Stimulated activated CD8-positive, alpha-beta memory T cell treated with anti-CD3 and anti-CD28 coated beads, Interleukin-4, amount 100 ng/mL, for 1 hour (primary cell): ENCODE measurements around the gene SETBP1.

Source experiments
- DNase-seq, 2 donors: peaks; one replicate each; pipeline ENCODE4 v3.0.0-alpha.2; 2020; ENCODE audit warnings: low read depth in 2 of 2, low spot score in 1 of 2

Gene SETBP1

GRCh38 chr18:44896846-44897245, 216.2 kb downstream of the SETBP1 start:
- no peak for DNase-seq

GRCh38 chr18:44897411-44897810, 216.7 kb downstream of the SETBP1 start:
- DNase-seq, result no peak

- DNase-seq, result no peak
These were observed 217.1 kb downstream of the SETBP1 start for GRCh38 chr18:44897816-44898215.

GRCh38 chr18:44898498-44898897, 217.8 kb downstream of the SETBP1 start:
- DNase-seq, result no peak

- DNase-seq, result no peak
These were observed 219.1 kb downstream of the SETBP1 start for GRCh38 chr18:44899832-44900231.

- no peak for DNase-seq
These were observed 219.9 kb downstream of the SETBP1 start for GRCh38 chr18:44900627-44901026.

GRCh38 chr18:44901283-44901682, 220.6 kb downstream of the SETBP1 start:
- no peak for DNase-seq

GRCh38 chr18:44903327-44903726, 222.6 kb downstream of the SETBP1 start:
- DNase-seq, result no peak

- DNase-seq, result no peak
These were observed 224.1 kb downstream of the SETBP1 start for GRCh38 chr18:44904768-44905167.

- no peak for DNase-seq
These were observed 228.6 kb downstream of the SETBP1 start for GRCh38 chr18:44909191-44909719.

- no peak for DNase-seq
These were observed 230.6 kb downstream of the SETBP1 start for GRCh38 chr18:44911260-44911659.

GRCh38 chr18:44911773-44912172, 231.1 kb downstream of the SETBP1 start:
- DNase-seq, result no peak

GRCh38 chr18:44912740-44913478, 232.2 kb downstream of the SETBP1 start:
- no peak for DNase-seq

- no peak for DNase-seq
These were observed 233.3 kb downstream of the SETBP1 start for GRCh38 chr18:44914028-44914427.

GRCh38 chr18:44915213-44915612, 234.5 kb downstream of the SETBP1 start:
- DNase-seq, result no peak

GRCh38 chr18:44915661-44916060, 235.0 kb downstream of the SETBP1 start:
- no peak for DNase-seq

- DNase-seq, result no peak
These were observed 235.9 kb downstream of the SETBP1 start for GRCh38 chr18:44916429-44917207.

GRCh38 chr18:44917216-44918141, 236.8 kb downstream of the SETBP1 start:
- DNase-seq, result no peak

- DNase-seq, result no peak
These were observed 237.4 kb downstream of the SETBP1 start for GRCh38 chr18:44918142-44918476.

- DNase-seq, result no peak
These were observed 239.8 kb downstream of the SETBP1 start for GRCh38 chr18:44920441-44920840.

- no peak for DNase-seq
These were observed 241.3 kb downstream of the SETBP1 start for GRCh38 chr18:44921974-44922373.
